SK-N-MC (cell line): ENCODE measurements around the gene GRAMD1B.

Experiments
- DNase-seq: peaks from one replicate; pipeline ENCODE4 v3.0.0-alpha.2; 2011; ENCODE audit warnings: low read depth, low spot score
- H3K27ac ChIP-seq: fragments of 200-600 bp; sonication (generic); 2 replicates; pipeline ENCODE4 v1.5.1; 2016; ENCODE audit warnings: mixed run types
- H3K36me3 ChIP-seq: fragments of 200-600 bp; sonication (generic); 2 replicates; pipeline ENCODE4 v1.6.1; 2017; ENCODE audit warnings: antibody characterized with exemption, low read length, mixed read lengths; ENCODE audit not compliant: insufficient read depth
- H3K4me3 ChIP-seq: fragments of 200-600 bp; sonication (generic); 2 replicates; pipeline ENCODE4 v1.5.1; 2016
- H3K9ac ChIP-seq: fragments of 200-600 bp; sonication (generic); 2 replicates; pipeline ENCODE4 v1.8.0; 2017; ENCODE audit warnings: mixed run types, mixed read lengths; ENCODE audit not compliant: insufficient read length
- H3K9me3 ChIP-seq: fragments of 200-600 bp; sonication (generic); 2 replicates; pipeline ENCODE4 v1.6.1; 2017; ENCODE audit warnings: low read depth, mild to moderate bottlenecking, antibody characterized with exemption, low read length, moderate library complexity, mixed read lengths
- EZH2 ChIP-seq: fragments of 200-600 bp; sonication (generic); IDR thresholded peaks from one replicate; pipeline ENCODE4 v1.6.1; 2017; ENCODE audit warnings: antibody characterized with exemption
- FOXP2 ChIP-seq: optimal IDR thresholded peaks from 2 replicates; pipeline ENCODE3; 2011; ENCODE audit warnings: mild to moderate bottlenecking, moderate library complexity; ENCODE audit not compliant: insufficient read depth; ENCODE audit errors: extremely low read length, control extremely low read depth
- POLR2AphosphoS5 ChIP-seq: IDR thresholded peaks from 2 replicates; pipeline ENCODE4 v1.6.1; 2012; ENCODE audit warnings: mild to moderate bottlenecking, low read depth, low read length, borderline replicate concordance

The GRAMD1B gene

DNA sequence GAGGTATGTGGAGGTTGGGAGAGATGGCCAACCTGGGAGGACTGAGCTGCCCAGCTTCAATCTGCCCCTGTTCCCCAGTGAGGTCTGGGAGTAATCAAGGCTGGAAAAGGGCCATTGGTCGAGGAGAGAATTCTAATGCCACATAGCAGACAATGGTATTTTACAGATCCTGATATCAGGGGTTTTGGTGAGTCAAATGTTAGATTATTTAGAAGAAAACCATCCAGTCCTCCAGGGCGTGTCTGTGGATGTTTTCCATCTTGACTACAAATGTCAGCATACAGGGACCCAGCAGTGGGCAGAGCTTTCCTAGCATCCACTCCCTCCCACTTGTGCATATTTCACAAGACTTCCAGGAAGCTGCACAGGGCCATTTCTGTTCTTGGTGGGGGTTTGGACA, 116.4 kb downstream of the GRAMD1B start:
- Histone ChIP-seq H3K9ac (no peak overlapping the region), H3K4me3 (no peak overlapping the region), H3K36me3 (no peaks in the 10 kb centered on the region), H3K9me3 (no peaks in the 10 kb centered on the region), H3K27ac (no peak overlapping the region)
- TF ChIP-seq EZH2 (no peak), FOXP2 (no peak), POLR2AphosphoS5 (no peak)
- no peak for DNase-seq

DNA sequence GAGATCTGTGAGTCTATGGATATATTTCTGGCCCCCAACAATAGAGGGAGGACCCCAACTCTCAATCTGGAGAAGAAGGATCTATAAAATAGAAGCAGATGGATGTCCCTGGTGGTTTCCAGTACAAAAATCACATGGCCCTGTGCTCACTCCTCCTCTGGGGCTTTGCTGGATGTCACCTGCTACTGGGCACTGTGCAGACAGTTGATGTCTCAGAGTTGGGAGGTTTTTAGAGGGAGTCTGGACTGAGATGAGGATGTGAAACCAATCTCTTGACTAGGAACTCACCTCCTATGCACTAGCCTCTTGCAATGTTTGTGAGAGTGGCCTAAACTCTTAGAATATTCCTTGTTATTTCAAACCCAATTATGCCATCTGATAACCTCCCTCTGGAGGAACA, 117.1 kb downstream of the GRAMD1B start:
- H3K36me3 ChIP-seq: no peaks in the 10 kb centered on the region
- DNase-seq: no peak
- H3K4me3 ChIP-seq: no peak overlapping the region
- TF ChIP-seq EZH2: no peak
- TF ChIP-seq FOXP2: no peak
- TF ChIP-seq POLR2AphosphoS5: no peak
- H3K27ac ChIP-seq: no peak overlapping the region
- H3K9me3 ChIP-seq: no peaks in the 10 kb centered on the region
- no peak overlapping the region for H3K9ac ChIP-seq

DNA sequence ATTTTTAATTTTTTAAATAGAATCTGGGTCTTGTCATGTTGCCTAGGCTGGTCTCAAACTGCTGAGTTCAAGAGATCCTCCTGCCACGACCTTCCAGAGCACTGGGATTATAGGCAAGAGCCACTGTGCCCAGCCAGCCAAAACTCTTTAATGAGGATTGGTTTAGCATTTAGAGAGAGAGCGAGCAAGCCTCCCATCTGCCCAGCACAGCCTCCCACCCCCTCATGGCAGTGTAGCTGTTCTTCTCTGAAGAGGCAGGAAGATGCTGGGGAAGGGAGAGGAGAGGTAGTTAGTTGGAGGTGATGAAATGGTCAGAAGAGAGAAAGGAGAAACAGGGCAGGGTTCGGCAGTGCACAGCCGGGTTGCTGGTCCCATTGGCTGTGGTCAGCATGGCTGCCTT, 118.7 kb downstream of the GRAMD1B start:
- TF ChIP-seq EZH2: no peak
- TF ChIP-seq POLR2AphosphoS5: no peak
- no peak for TF ChIP-seq FOXP2
- no peak for DNase-seq
- Histone ChIP-seq H3K4me3 (no peak overlapping the region), H3K9me3 (no peaks in the 10 kb centered on the region), H3K9ac (no peak overlapping the region), H3K36me3 (no peaks in the 10 kb centered on the region), H3K27ac (no peak overlapping the region)

DNA sequence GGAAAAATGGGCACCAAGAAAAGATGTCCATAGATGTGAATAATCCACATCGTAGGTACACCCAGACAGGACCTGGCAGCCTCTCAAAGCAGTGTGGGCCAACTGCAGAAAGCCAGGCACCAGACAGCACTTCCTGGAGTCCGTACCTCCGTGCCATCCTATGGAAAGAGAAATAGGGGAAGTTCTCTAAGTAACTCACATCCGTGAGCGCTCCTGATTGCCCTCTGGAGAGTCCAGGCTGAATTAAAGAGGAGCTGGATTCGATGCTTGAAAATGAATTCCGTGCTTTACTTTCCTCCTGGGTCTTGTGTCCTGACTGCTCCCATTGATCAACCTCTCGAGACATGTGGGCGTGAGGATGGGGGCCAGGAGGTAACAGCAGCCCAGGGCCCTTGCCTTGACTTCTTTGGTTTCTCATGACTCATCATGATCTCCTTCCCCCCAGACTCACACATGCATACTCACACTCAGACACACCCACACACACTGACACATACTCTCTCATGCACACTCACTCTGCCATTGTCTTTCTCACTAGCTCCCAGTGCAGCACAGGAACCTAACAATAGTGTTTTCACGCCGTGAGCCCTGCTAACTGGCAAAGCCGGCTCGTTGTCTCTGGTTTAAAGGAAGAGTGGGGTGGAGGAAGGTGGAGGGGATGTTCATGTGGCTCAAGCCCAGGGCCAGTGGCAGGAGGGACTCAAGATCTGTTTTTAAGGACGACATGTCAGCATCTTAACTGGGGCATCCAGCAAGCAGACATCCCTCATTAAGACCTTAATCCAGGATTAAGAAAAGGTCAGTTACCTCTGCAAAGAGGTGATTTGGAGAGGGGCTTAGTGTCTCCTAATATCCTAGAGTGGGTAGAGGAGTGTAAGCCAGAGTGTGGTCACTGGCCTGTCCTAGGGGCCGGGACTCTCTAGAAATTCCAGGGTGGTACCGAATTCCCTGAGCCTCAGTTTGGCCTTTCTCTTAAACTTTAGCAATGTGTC, 120.2 kb downstream of the GRAMD1B start:
- H3K27ac ChIP-seq: no peak overlapping the region
- no peak overlapping the region for H3K9ac ChIP-seq
- no peaks in the 10 kb centered on the region for H3K9me3 ChIP-seq
- H3K4me3 ChIP-seq: no peak overlapping the region
- no peak for DNase-seq
- H3K36me3 ChIP-seq: no peaks in the 10 kb centered on the region
- TF ChIP-seq EZH2 (no peak), FOXP2 (no peak), POLR2AphosphoS5 (no peak)

DNA sequence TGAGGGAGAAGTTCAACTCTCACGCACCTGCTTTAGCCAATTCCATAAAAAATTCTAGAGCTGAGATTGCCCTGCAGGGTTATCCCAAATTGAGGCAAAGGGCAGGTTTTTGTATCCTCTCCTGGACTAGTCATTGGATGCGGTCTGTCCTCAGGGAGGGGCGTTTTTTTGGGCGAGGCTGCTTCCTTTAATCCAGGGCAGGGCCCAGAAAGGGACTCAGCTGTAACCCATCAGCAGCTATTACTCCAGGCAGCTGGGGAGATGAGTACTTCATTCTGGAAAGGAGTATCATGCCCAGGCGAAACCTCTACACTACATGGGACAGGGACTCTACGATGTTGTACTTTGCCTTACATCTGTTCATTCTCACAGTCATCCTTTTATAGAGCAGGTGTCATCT, 121.0 kb downstream of the GRAMD1B start:
- no peak overlapping the region for H3K9ac ChIP-seq
- no peak overlapping the region for H3K4me3 ChIP-seq
- H3K9me3 ChIP-seq: no peaks in the 10 kb centered on the region
- no peak for TF ChIP-seq EZH2
- no peak for TF ChIP-seq POLR2AphosphoS5
- no peak for TF ChIP-seq FOXP2
- no peak overlapping the region for H3K27ac ChIP-seq
- no peak for DNase-seq
- H3K36me3 ChIP-seq: no peaks in the 10 kb centered on the region

DNA sequence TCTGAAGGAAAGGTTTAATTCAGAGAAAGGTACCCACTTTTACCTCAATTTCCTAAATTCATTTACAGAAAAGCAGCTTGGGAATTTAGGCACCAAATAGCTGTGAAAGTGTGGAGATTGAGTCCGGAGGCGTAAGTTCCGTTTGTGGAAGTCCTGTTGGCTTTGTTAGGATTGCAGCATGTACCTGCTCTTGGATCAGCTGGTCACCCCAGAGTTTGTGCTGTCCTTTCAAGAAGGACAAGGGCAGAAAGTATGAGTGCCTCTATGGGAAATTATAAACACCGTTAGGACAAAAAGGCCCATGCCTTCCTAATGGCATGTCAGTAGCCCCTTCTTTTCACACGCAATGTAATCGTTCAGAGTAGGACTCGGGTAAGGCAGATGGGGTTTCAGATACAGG, 126.6 kb downstream of the GRAMD1B start:
- H3K9me3 ChIP-seq: no peaks in the 10 kb centered on the region
- TF ChIP-seq EZH2 (no peak), FOXP2 (no peak), POLR2AphosphoS5 (no peak)
- no peak overlapping the region for H3K27ac ChIP-seq
- DNase-seq: no peak
- H3K9ac ChIP-seq: no peak overlapping the region
- no peak overlapping the region for H3K4me3 ChIP-seq
- no peaks in the 10 kb centered on the region for H3K36me3 ChIP-seq

DNA sequence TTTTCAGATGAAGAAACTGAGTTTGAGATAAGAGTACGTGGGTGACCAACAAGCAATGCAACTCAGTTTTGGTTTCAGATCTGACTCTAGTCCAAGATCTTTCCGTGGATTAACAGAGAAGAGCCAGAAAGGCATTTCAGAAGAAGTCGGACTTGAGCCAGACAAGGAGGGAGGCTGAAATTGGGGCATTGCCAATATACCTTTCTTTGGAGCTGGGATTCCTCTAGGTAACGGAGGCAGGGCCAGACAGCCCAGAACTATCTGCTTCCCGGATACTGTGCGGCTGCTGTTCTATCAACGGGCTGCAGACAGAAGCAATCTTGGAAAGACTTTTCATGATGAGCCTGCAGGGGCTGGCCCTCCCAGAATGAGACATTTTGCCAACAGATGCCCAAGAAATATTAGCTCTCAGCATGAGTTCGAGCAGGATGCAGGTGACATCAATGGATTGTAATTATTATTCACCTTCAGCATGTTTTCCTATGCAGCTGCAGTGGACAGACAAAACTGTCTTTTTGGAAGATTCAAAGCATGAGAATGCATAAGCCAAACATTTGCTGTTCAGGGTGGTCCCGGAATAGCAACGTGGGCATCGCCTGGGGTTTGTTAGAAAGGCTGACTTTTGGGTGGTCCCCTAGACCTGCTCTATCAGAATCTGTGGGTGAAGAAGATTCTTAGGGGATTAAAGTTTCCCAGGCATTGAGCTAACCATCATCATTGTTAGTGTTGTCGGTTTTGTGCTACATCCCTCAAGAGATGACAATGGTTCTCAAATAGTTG, 128.7 kb downstream of the GRAMD1B start:
- Histone ChIP-seq H3K9ac (no peak overlapping the region), H3K4me3 (no peak overlapping the region), H3K27ac (no peak overlapping the region), H3K36me3 (no peaks in the 10 kb centered on the region), H3K9me3 (no peaks in the 10 kb centered on the region)
- TF ChIP-seq FOXP2 (no peak), POLR2AphosphoS5 (no peak), EZH2 (no peak)
- no peak for DNase-seq

DNA sequence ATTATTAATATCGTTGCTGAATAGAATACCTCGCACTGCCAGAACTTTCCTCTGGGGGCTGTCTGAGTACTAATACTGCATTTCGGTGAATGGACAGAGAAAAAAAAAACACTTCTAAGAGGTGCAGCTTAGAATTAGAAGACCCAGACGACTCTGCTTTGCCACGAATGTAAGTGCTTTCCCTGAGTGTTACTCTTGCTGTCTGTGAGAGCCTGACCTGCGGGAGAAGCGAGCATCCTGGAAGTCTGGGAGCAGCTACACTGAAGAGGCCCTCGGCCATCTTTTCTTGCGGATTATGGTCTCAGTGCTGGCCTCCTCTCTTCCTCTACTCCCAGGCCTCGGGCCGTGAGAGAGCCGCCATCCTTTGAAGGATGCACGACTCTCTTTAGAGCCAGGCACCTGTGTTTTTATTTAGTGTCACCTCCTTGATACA, 129.5 kb downstream of the GRAMD1B start:
- no peak overlapping the region for H3K9ac ChIP-seq
- no peak for DNase-seq
- no peaks in the 10 kb centered on the region for H3K9me3 ChIP-seq
- TF ChIP-seq FOXP2: no peak
- TF ChIP-seq EZH2: no peak
- TF ChIP-seq POLR2AphosphoS5: no peak
- H3K27ac ChIP-seq: no peak overlapping the region
- no peaks in the 10 kb centered on the region for H3K36me3 ChIP-seq
- H3K4me3 ChIP-seq: no peak overlapping the region

DNA sequence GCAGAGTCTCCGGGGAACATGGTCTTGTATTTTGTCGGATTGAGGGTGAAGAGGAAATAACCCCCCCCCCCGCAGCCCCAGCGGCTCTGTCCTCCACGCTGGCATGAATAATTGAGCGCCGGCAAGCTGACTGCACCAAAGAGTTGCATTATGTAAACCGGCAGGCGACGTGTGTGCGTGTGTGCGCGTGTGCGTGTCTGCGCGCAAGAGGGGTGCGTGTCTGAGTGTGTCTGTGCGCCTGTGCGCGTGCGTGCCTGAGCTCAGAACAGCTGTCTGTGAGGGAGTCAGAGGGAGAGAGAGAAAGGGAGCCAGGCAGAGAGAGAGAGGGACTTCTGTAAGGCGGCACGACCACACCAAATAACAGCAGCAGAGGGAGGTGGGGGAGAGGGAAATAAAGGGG, 129.9 kb downstream of the GRAMD1B start:
- DNase-seq: no peak
- Histone ChIP-seq H3K9me3 (no peaks in the 10 kb centered on the region), H3K4me3 (no peak overlapping the region), H3K36me3 (no peaks in the 10 kb centered on the region), H3K27ac (no peak overlapping the region), H3K9ac (no peak overlapping the region)
- TF ChIP-seq FOXP2 (no peak), EZH2 (no peak), POLR2AphosphoS5 (no peak)
